SK-N-SH (cell line): ENCODE measurements around the gene GNS.
A peak's percentile ranks its signal among the peaks of the same experiment; 100 is the strongest.

Source experiments
- CHD2 ChIP-seq: fragments of 150-350 bp; IDR thresholded peaks from 2 replicates; pipeline ENCODE4 v1.6.1; 2018; ENCODE audit warnings: low read length; ENCODE audit not compliant: partially characterized antibody
- EP300 ChIP-seq, 2 experiments: IDR thresholded peaks; 2 replicates each; pipeline versions ENCODE4 v1.4.0 to v1.6.1; 2012; ENCODE audit warnings: borderline replicate concordance in 1 of 2, low read depth in 1 of 2, low read length in 1 of 2
- FOSL2 ChIP-seq: IDR thresholded peaks from 2 replicates; pipeline ENCODE4 v1.4.0; 2012; ENCODE audit warnings: low read depth, mild to moderate bottlenecking, moderate library complexity, borderline replicate concordance
- FOXM1 ChIP-seq: IDR thresholded peaks from 2 replicates; pipeline ENCODE4 v1.4.0; 2012; ENCODE audit warnings: low read depth, mild to moderate bottlenecking
- GABPA ChIP-seq: IDR thresholded peaks from 2 replicates; pipeline ENCODE4 v1.4.0; 2012; ENCODE audit warnings: low read depth, mild to moderate bottlenecking
- GATA2 ChIP-seq: sonication (generic); formaldehyde crosslinking; IDR thresholded peaks from 2 replicates; pipeline ENCODE4 v1.5.0; 2020; ENCODE audit warnings: mild to moderate bottlenecking, missing genetic modification reagents
- MXI1 ChIP-seq: IDR thresholded peaks from 2 replicates; pipeline ENCODE4 v1.6.1; 2012; ENCODE audit warnings: mild to moderate bottlenecking, low read depth, low read length, improper control_type of control experiment
- POLR2AphosphoS5 ChIP-seq: IDR thresholded peaks from 2 replicates; pipeline ENCODE4 v1.6.1; 2012; ENCODE audit warnings: low read depth, low read length
- RAD21 ChIP-seq: IDR thresholded peaks from 2 replicates; pipeline ENCODE4 v1.6.1; 2012; ENCODE audit warnings: mild to moderate bottlenecking, low read length
- RCOR1 ChIP-seq: fragments of 150-350 bp; IDR thresholded peaks from 2 replicates; pipeline ENCODE4 v1.6.1; 2017; ENCODE audit warnings: antibody characterized with exemption, low read length
- SIN3A ChIP-seq: IDR thresholded peaks from 2 replicates; pipeline ENCODE4 v1.6.1; 2012; ENCODE audit warnings: low read depth, mild to moderate bottlenecking, low read length, moderate library complexity, borderline replicate concordance
- SMC3 ChIP-seq: IDR thresholded peaks from 2 replicates; pipeline ENCODE4 v1.6.1; 2012; ENCODE audit warnings: low read depth, low read length, improper control_type of control experiment
- TF ChIP-seq, protein P1 (sequence below): fragments of 200-600 bp; sonication (generic); IDR thresholded peaks from 2 replicates; pipeline ENCODE4 v1.6.1; 2017; ENCODE audit warnings: antibody characterized with exemption, mild to moderate bottlenecking, moderate library complexity
- TF ChIP-seq, protein P2 (sequence below): IDR thresholded peaks from 2 replicates; pipeline ENCODE4; 2012

DNA sequence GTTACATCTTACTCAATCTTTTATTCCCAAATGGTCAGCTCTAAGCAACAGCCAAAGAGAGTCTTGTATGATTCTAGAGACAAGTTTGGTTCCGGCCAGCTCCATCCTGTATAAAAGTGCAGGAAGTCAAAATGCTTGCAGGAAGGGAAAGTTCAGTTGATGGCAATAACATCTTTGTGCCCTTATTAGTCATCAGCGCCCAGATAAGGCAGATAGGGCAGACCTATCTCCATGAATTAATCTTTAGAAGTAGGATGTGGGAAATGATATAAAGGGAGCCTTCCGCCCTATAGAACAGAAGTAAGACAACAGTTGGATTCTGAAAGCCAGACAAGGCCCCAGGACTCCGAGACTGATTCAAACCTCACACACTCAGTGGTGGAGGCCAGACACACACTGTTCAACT is 6.4 kb downstream of the GNS start:
- TF ChIP-seq, protein P1, sequence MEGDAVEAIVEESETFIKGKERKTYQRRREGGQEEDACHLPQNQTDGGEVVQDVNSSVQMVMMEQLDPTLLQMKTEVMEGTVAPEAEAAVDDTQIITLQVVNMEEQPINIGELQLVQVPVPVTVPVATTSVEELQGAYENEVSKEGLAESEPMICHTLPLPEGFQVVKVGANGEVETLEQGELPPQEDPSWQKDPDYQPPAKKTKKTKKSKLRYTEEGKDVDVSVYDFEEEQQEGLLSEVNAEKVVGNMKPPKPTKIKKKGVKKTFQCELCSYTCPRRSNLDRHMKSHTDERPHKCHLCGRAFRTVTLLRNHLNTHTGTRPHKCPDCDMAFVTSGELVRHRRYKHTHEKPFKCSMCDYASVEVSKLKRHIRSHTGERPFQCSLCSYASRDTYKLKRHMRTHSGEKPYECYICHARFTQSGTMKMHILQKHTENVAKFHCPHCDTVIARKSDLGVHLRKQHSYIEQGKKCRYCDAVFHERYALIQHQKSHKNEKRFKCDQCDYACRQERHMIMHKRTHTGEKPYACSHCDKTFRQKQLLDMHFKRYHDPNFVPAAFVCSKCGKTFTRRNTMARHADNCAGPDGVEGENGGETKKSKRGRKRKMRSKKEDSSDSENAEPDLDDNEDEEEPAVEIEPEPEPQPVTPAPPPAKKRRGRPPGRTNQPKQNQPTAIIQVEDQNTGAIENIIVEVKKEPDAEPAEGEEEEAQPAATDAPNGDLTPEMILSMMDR, result no peak
- TF ChIP-seq CHD2 (no peak), GABPA (no peak), RAD21 (no peak), MXI1 (no peak), GATA2 (CRISPR knock-in tag) (no peak), RCOR1 (no peak), SIN3A (no peak), FOSL2 (peak; percentile 44; the same call in 1 of the 2 replicates), FOXM1 (no peak), SMC3 (no peak), POLR2AphosphoS5 (no peak), EP300 (IDR thresholded peaks at IDR 0.05; ENCODE audit: borderline replicate concordance in 1 of 2, low read depth in 1 of 2, low read length in 1 of 2) (no peak)
- TF ChIP-seq, protein P2, sequence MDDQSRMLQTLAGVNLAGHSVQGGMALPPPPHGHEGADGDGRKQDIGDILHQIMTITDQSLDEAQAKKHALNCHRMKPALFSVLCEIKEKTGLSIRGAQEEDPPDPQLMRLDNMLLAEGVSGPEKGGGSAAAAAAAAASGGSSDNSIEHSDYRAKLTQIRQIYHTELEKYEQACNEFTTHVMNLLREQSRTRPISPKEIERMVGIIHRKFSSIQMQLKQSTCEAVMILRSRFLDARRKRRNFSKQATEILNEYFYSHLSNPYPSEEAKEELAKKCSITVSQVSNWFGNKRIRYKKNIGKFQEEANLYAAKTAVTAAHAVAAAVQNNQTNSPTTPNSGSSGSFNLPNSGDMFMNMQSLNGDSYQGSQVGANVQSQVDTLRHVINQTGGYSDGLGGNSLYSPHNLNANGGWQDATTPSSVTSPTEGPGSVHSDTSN, result peak; percentile 47; the same call in 1 of the 2 replicates
